HG03103 (cell line): ENCODE results near the gene SLCO1C1.
"Not testable (repeated sequence)": the region's sequence is repeated elsewhere in the genome, so short reads cannot be mapped to it uniquely, and the experiment has no call there.

Source experiments
- ATAC-seq: cut with Tn5 transposase; IDR thresholded peaks from one replicate; pipeline ENCODE4 v1.9.1; 2021; ENCODE audit warnings: low read depth; ENCODE audit not compliant: unreplicated experiment

SLCO1C1 gene

GRCh38 chr12:20695232-20695631 lies at the start of gene SLCO1C1:
Gene SLCO1C1 (plus strand): TSS chr12:20695332. CDS start chr12:20699577, 4,245 bp downstream.
- ATAC-seq: no peak

- no peak for ATAC-seq
Measured at GRCh38 chr12:20646239-20646827, 48.8 kb upstream of the SLCO1C1 start.

- ATAC-seq: no peak
Measured at GRCh38 chr12:20653871-20654270, 41.3 kb upstream of the SLCO1C1 start.

GRCh38 chr12:20656600-20656999 lies 38.5 kb upstream of the SLCO1C1 start:
- ATAC-seq: no peak

GRCh38 chr12:20657496-20657895 lies 37.6 kb upstream of the SLCO1C1 start:
- ATAC-seq: no peak

GRCh38 chr12:20681334-20681733 lies 13.8 kb upstream of the SLCO1C1 start:
- ATAC-seq: no peak

GRCh38 chr12:20696181-20696905 lies 1.2 kb downstream of the SLCO1C1 start:
- no peak for ATAC-seq

- ATAC-seq: no peak
Measured at GRCh38 chr12:20701106-20701505, 6.0 kb downstream of the SLCO1C1 start.

- ATAC-seq: no peak
Measured at GRCh38 chr12:20704860-20705259, 9.7 kb downstream of the SLCO1C1 start.

- ATAC-seq: no peak
Measured at GRCh38 chr12:20711846-20712245, 16.7 kb downstream of the SLCO1C1 start.

GRCh38 chr12:20716037-20716436 lies 20.9 kb downstream of the SLCO1C1 start:
- ATAC-seq: no peak

GRCh38 chr12:20716985-20717384 lies 21.9 kb downstream of the SLCO1C1 start:
- ATAC-seq: no peak

GRCh38 chr12:20718294-20718693 lies 23.2 kb downstream of the SLCO1C1 start:
- ATAC-seq: no peak

- ATAC-seq: no peak
Measured at GRCh38 chr12:20722142-20722541, 27.0 kb downstream of the SLCO1C1 start.

- no peak for ATAC-seq
Measured at GRCh38 chr12:20731274-20731673, 36.1 kb downstream of the SLCO1C1 start.

- no peak for ATAC-seq
Measured at GRCh38 chr12:20740972-20741371, 45.8 kb downstream of the SLCO1C1 start.

GRCh38 chr12:20748198-20748597 lies 53.1 kb downstream of the SLCO1C1 start:
- no peak for ATAC-seq

- ATAC-seq: no peak
Measured at GRCh38 chr12:20751046-20751445, 55.9 kb downstream of the SLCO1C1 start.

GRCh38 chr12:20777420-20777819 lies 82.3 kb downstream of the SLCO1C1 start:
- no peak for ATAC-seq

- ATAC-seq: no peak
Measured at GRCh38 chr12:20778969-20779368, 83.8 kb downstream of the SLCO1C1 start.

- not testable (repeated sequence) for ATAC-seq
Measured at GRCh38 chr12:20779971-20780370, 84.8 kb downstream of the SLCO1C1 start.

GRCh38 chr12:20783796-20784357 lies 88.7 kb downstream of the SLCO1C1 start:
- not testable (repeated sequence) for ATAC-seq
